Activated CD4-positive, CD25-positive, alpha-beta regulatory T cell (primary cell): Measurements from ENCODE around the gene PSME2.

Source experiments
- DNase-seq, 4 experiments: peaks; one replicate each; lab custom pipeline; 2025; lab: John Stamatoyannopoulos, UW

PSME2 gene

GRCh38 chr14:24146453-24146977, at the start of gene PSME2:
TSS of gene PSME2 (minus strand) at chr14:24146610. CDS start at chr14:24146581, 29 bp downstream.
- peak; percentile 63 to 93 (median 72) for DNase-seq

GRCh38 chr14:24195186-24196070, 49.0 kb upstream of the PSME2 start, which contains the start of gene TM9SF1:
TSS of gene TM9SF1 (minus strand) at chr14:24195441. CDS start at chr14:24195019, 422 bp downstream.
- peak; percentile 73 to 83 (median 82) for DNase-seq

GRCh38 chr14:24194873-24195185, 48.4 kb upstream of the PSME2 start:
- DNase-seq, result no peak

- no peak for DNase-seq
These were observed 47.9 kb upstream of the PSME2 start for GRCh38 chr14:24194186-24194872.

- DNase-seq, result no peak
These were observed 46.5 kb upstream of the PSME2 start for GRCh38 chr14:24192933-24193332.

- no peak for DNase-seq
These were observed 44.0 kb upstream of the PSME2 start for GRCh38 chr14:24190416-24190815.

GRCh38 chr14:24189460-24189859, 43.0 kb upstream of the PSME2 start:
- DNase-seq, result no peak

GRCh38 chr14:24189059-24189375, 42.6 kb upstream of the PSME2 start:
- no peak for DNase-seq

- DNase-seq, result peak; percentile 85 to 92 (median 92)
These were observed 42.0 kb upstream of the PSME2 start, which contains the start of gene IPO4 for GRCh38 chr14:24188251-24189058. TSS of gene IPO4 (minus strand) at chr14:24188816. CDS start at chr14:24188787, 29 bp downstream.

- DNase-seq, result no peak
These were observed 41.1 kb upstream of the PSME2 start for GRCh38 chr14:24187539-24187915.

GRCh38 chr14:24186831-24187538, 40.6 kb upstream of the PSME2 start:
- no peak for DNase-seq

- no peak for DNase-seq
These were observed 39.3 kb upstream of the PSME2 start for GRCh38 chr14:24185741-24186140.

- no peak for DNase-seq
These were observed 38.6 kb upstream of the PSME2 start for GRCh38 chr14:24185026-24185425.

- DNase-seq, result no peak
These were observed 37.9 kb upstream of the PSME2 start for GRCh38 chr14:24184104-24184970.

GRCh38 chr14:24183014-24183481, 36.6 kb upstream of the PSME2 start:
- no peak for DNase-seq

GRCh38 chr14:24182110-24182882, 35.9 kb upstream of the PSME2 start:
- no peak for DNase-seq

GRCh38 chr14:24181371-24182077, 35.1 kb upstream of the PSME2 start:
- DNase-seq, result no peak

GRCh38 chr14:24179961-24180796, 33.8 kb upstream of the PSME2 start:
- DNase-seq, result no peak
